ENCODE results near the gene MAP7D1.
"Not testable (repeated sequence)": the region's sequence is repeated elsewhere in the genome, so short reads cannot be mapped to it uniquely, and the experiment has no call there.

MAP7D1 gene

DNA sequence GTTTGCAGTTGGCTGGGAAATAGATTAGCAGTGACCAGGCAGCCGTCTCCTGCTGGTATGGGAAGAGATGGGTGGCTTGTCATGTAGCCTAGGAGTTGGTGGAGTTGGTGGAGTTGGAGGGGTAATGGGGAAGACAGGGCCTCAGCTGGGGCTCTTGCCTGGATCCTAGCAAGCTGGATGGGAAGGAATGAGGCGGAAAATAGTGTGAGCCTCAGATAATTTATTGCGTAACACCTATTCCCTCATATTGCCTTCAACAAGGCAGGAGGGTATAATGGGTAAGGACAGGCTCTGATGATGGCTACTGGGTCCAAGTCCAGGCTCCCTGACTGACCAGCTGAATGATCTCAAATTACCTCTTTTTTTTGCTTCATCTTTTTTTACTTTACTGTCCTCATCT, 12.6 kb downstream of the MAP7D1 start:
- no peak for DNase-seq (ENCODE audit: low read depth)

DNA sequence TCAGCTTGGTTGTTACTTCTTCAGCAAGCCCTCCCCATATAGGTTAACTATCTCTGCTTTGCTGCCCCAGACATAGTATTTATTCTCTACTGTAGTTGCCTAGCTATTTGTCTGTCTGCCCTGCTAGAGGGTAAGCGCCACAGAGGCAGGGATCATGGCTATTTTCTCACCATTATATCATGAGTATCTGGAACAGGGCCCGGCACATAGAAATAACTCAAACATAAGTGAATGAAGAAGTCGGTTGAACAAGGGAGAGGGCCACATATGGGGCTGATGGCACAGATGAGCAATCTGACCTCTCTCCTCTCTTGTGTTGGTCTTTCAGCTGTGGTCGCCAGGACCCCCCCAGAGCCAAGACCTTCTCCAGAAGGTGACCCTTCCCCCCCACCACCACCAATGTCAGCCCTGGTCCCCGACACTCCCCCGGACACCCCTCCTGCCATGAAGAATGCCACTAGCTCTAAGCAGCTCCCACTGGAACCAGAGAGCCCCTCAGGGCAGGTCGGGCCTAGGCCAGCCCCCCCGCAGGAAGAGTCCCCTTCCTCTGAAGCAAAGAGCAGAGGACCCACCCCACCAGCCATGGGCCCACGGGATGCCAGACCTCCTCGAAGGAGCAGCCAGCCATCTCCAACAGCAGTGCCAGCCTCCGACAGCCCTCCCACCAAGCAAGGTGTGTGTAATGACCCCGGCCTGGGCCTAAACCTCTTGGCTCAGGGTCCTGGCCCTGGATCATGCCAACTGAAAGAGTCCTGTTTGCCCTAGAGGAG, 14.9 kb downstream of the MAP7D1 start:
- DNase-seq (ENCODE audit: low read depth): no peak

DNA sequence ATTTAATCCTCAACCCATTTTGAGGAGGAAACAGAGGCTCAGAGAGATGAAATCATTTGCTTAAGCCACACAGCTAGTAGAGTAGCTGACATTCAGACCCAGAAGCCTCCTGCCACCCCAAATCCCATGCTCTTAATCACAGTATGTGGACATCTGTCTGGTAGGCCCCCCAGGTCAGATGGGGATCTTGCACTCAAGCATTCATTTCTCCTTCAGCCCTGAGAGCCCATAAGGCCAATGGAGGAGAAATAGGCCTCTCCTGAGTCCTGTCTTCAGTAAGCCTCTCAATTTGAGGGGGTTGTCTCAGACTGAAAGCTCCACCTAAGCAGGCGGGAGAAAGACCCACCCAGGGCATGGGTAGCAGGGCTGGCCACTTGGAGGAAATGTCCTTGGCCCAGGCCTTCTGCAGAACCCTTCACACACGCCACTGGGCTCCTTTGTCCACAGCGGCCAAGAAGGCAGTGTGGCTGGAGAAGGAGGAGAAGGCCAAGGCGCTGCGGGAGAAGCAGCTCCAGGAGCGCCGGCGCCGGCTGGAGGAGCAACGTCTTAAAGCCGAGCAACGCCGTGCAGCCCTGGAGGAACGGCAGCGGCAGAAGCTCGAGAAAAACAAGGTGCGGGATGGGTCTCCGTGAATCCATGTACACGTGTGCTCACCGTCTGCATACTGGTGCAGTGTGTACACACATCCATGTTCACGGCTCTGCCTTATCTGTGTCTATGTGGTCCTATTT, 16.2 kb downstream of the MAP7D1 start:
- no peak for DNase-seq (ENCODE audit: low read depth)

DNA sequence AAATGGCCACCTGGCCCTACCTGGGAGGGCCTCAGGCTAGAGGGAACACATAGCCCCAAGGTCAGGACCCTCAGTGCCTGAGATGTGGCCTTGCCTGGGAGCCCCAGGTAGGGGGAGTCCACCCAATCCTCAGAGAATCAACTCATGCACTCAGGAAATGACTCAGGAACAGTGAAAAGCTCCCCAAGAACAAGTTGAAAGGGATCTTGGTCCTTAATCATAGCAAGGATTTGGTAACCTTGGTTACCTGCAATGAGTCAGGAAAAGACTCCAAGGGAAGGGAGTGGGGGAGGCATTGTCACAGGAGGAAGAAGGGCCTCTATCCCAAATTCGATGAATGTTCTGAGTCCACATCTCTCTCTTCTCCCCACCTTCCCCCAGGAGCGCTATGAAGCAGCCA, 17.0 kb downstream of the MAP7D1 start:
- DNase-seq (ENCODE audit: low read depth): no peak

DNA sequence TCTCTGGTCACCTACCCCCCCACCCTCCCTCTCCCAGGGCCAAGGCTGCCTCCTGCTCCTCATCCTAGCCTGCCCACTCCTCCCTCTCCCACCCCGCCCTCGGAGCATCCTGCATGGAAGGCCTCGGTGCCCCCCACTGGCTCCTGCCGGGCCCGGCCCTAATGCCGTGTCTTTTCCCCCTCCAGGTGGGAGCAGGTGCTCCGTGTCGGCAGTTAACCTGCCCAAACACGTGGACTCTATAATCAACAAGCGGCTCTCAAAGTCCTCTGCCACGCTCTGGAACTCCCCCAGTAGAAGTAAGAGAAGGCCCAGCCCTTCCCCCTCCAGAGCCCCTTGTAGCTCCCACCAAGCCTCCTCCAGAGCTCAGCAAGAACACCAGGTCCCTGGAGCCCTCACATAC, 18.8 kb downstream of the MAP7D1 start:
- no peak for DNase-seq (ENCODE audit: low read depth)

DNA sequence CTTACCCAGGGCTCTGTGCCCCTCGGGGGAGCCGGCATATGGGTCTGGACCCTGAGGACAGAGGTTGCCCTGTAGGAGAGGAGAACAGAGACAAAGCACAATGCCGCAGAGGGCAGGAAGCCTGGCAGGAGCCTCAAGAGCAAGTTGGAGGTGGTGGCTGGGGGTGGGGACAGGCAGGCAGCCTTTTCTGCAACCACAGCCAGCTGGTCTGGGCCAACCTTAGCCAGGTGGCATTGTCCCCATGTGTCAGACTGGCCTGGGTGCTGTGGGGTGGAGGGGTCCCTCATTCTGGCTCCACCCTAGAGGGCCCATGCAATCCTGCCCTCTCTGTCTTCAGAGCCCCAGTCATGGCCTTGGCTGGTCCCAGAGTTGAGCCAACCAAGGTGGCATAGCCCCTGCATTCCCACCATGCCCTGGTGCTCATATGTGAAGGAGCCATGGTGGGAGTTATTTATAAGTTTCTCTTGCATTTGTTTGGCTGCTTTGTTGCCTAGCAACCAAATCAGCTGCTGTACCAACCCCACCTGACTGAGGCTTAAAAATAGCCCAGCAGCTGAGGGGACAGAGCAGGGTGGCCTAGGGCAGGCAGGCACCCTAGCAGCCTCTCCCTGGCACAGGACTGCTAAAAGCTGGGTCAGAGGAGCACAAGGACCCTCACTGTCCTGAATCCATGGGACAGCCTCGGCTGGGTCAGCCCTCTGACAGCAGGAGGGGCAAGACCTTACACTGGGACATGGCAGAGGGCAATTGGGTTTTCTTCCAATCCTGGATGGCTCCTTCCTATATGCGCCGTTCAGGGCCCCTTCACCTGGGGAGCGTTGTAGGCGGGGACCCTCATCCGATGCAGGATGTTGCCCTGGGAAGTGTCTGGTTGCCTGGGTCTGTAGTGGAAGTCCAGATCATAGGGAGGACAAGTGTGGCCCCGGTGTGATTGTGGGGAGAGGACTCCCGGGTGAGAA, 19.5 kb downstream of the MAP7D1 start:
- no peak for DNase-seq (ENCODE audit: low read depth)

DNA sequence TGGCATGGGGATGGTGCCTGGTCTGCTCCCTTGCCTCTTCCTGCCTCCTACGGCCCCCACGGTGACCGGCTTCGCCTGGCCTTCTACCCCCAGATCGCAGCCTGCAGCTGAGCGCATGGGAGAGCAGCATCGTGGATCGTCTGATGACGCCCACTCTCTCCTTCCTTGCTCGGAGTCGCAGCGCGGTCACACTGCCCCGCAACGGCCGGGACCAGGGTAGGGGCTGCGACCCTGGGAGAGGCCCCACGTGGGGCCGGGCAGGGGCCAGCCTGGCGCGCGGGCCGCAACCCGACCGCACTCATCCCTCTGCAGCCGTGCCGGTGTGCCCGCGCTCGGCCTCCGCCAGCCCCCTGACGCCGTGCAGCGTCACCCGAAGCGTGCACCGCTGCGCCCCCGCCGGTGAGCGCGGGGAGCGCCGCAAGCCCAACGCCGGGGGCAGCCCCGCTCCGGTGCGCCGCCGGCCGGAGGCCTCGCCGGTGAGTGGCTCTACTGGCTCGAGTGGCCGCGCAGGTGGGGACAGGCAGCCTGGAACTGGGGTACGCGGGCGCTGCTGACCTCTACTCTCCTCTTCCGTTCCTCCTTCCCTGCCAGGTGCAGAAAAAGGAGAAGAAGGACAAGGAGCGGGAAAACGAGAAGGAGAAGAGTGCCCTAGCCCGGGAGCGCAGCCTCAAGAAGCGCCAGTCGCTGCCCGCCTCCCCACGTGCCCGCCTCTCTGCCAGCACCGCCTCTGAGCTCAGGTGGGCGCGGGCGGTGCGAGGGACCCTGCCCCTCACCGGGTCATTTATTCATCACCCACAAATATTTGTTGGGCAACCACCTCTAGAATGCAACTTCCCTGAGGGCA, 20.4 kb downstream of the MAP7D1 start:
- no peak for DNase-seq (ENCODE audit: low read depth)

DNA sequence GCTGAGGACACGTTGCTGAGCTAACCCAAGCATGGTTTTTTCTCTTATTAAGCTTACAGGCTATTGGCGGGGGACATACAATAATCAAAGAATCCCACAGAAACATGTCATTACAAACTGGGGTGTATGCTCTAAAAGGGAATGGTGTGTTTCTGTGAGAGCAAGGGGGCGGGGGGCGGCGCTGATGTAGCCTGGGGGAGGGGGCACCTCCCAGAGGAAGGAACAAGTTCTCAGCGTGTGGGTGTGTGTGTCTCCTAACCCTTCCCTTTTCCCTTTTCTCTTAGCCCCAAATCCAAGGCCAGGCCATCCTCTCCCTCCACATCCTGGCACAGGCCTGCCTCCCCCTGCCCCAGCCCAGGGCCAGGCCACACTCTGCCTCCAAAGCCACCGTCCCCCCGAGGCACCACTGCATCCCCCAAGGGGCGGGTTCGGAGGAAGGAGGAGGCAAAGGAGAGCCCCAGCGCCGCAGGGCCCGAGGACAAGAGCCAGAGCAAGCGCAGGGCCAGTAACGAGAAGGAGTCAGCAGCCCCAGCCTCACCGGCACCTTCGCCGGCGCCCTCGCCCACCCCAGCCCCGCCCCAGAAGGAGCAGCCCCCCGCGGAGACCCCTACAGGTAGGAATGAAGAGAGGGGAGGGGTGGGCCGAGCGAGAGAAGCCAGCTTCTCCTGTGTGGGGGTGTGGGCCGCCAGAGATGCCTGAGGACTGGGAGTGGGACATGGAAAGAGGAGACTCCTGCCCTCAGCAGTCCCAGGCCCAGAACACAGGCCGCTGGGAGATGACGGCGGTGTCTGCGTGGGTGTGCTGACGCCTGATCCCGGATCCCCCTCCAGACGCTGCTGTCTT, 21.9 kb downstream of the MAP7D1 start:
- DNase-seq (ENCODE audit: low read depth): no peak

DNA sequence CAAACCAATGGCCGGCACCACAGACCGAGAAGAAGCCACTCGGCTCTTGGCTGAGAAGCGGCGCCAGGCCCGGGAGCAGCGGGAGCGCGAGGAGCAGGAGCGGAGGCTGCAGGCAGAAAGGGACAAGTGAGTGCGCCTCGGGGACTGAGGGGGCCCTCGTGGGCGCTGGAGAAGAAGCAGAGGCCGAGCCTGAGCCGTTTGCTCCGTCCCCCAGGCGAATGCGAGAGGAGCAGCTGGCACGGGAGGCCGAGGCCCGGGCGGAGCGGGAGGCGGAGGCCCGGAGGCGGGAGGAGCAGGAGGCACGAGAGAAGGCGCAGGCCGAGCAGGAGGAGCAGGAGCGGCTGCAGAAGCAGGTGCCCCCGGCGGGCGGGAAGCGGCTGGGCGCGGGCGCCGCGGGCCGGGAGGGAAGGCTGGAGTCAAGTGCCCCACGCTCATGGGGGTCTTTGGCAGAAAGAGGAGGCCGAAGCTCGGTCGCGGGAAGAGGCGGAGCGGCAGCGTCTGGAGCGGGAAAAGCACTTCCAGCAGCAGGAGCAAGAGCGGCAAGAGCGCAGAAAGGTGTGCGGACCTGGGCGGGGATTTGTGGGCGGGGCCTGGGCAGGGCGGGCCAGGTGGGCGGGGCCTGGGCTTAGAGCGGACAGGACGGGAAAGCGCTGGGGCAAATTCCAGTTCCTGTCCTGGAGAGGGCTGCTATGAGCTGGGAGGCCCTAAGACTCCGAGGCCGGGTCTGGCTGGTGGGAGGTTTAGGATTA, 22.7 kb downstream of the MAP7D1 start:
- DNase-seq (ENCODE audit: low read depth): no peak

DNA sequence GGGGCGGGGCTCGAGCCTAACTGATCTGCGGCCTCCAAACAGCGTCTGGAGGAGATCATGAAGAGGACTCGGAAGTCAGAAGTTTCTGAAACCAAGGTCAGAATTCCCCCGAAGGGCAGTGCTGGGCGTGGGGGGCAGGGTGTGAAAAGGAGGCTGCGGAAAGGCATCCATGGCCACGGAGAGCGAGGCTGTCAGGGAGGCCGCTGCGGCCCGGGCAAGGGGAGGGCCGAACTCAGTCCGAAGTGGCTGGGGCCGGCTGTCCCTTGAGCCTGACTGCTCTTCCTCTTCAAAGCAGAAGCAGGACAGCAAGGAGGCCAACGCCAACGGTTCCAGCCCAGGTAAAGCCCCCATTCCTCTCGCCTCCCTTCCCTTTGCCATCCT, 23.2 kb downstream of the MAP7D1 start:
- no peak for DNase-seq (ENCODE audit: low read depth)

DNA sequence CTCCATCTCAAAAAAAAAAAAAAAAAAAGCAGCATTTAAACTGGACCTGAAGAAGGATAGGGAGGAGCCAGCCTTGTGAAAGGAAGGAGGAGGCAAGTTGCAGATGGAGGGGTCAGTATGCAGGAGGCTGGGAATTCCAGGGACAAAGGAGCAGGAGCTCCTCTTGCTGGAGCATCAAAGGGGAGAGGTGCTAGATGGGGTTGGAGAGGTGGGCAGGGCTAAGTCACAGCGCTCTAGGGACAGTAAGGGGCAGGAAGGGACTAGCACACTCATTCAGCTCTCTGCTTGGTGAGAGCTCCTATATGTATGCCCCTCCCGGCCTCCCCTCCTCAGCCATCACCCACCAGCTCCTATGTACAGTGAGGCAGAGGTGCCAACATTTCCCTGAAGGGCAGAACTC, 26.8 kb downstream of the MAP7D1 start:
- no peak for DNase-seq (ENCODE audit: low read depth)

DNA sequence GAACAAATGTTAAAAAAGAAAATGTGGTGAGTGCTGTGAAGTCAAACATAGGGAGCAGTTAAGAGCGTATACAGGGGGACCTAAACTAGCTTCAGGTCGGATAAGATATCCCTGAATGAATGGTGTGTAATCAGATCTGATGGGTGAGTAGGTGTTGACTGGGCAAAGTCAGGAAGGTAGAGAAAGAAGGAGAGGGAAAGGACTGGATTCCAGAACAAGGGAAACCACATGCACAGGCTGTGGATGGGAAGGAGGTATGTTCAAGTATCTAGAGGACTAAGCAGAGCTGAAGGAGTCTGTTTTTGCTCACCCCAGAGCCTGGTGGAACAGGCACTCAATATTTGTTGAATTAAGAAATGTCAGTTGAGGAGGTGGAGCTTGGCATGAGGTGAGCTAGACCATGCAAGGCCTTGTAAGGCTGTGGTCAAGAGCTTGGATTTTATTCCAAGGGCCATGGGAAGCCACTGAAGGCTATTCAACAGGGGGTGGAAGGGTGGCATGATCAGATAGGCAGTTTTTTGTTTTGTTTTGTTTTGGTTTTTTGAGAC, 27.4 kb downstream of the MAP7D1 start:
- no peak for DNase-seq (ENCODE audit: low read depth)

DNA sequence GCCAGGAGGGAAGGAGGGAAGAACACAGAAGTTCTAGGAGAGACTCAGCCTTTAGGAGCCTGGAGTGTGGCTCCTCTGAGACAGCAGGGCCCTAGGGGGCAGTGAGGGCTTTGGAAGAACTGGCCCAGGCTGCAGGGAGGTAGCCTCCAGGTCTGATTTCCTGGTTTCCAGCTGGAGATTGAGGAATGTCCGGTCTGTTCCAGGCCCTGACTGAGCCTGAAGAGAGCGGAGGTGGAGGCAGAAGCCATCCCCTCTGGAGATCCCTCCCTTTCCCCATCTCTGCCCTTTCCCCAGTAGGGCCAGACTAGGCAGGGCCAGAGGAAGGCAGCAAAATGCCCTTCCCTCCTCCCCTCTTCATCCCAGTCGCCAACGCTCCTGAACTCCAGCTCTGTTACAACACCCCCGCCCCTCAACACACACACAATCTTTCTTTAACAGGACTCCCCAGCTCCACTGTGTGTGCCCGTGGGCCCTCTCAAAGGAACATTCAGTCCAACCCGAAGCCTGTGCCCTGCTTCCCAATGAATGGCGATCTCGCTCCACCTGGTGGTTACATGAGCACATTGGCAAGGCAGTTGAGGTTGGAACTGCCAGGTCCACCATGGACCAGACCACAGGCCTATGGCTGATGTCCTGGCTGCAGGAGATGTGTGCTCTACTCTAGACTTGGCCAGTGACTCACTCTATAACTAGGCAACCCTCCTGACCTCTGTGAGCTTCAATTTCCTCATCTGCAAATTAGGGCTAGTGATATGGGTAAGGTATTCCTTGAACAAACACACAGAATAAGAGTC, 32.0 kb downstream of the MAP7D1 start:
- DNase-seq (ENCODE audit: low read depth): peak; percentile 64

DNA sequence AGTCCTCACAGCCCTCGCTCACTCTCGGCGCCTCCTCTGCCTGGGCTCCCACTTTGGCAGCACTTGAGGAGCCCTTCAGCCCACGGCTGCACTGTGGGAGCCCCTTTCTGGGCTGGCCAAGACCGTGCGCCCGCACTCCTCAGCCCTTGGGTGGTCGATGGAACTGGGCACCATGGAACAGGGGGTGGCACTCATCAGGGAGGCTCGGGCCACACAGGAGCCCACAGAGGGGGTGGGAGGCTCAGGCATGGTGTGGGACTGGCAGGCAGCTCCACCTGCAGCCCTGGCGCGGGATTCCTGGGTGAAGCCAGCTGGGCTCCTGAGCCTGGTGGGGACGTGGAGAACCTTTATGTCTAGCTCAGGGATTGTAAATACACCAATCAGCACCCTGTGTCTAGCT, 40.8 kb downstream of the MAP7D1 start:
- DNase-seq (ENCODE audit: low read depth): not testable (repeated sequence)

DNA sequence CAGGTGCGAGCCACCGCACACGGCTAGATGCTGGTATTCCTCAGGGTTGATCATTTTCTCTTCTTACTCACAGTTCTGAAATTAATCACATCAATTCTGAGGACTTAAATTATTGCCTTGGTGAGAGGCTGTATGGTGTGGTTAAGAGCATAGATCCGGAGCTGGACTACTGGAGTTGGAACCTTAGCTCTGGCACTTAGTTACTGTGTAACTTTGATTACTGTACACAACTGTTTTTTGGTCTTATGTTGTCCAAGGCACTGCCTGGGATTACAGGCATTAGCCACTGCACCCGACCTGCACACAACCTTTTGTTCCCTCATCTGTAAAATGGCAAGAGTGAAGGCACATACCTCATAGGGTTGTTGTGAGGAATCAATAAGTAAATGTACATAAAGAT, 42.7 kb downstream of the MAP7D1 start:
- DNase-seq (ENCODE audit: low read depth): no peak

DNA sequence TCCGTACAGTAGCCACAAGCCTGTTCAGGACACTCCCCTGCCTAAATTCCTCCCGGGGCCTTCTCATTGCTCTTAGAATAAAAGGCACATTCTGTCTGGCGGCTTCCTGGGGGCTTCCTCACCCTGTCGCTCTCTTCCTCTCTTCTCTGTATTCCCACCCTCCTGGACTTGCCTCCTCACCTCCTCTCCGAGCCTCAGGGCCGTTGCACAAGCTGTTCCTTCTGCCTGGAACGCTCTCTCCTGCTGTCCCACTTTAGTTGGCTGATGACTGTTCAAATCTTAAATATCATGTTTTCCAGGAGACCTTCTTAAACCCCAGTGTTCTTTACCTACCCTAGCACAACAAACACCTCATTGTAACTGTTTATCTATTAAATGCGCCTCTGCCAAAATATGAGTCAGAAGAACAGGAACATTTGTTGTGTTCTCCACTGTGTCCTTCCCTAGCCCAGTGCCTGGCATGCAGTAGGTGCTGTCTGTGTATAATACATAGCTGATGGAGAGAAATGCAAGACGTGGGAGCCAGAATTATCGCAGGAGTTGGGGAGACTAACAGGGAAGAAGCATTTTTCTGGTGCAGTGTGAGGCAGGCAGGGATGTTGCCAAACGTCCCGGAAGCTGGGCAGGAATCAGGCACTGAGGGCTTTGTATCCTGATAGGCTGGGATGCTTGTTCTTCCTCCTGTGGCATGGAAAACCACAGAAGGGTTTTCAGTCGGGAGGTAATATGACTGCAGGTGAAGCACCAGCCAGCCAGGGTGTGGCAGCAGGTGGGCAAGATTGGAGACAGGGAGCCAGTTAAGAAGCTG, 44.2 kb downstream of the MAP7D1 start:
- no peak for DNase-seq (ENCODE audit: low read depth)

DNA sequence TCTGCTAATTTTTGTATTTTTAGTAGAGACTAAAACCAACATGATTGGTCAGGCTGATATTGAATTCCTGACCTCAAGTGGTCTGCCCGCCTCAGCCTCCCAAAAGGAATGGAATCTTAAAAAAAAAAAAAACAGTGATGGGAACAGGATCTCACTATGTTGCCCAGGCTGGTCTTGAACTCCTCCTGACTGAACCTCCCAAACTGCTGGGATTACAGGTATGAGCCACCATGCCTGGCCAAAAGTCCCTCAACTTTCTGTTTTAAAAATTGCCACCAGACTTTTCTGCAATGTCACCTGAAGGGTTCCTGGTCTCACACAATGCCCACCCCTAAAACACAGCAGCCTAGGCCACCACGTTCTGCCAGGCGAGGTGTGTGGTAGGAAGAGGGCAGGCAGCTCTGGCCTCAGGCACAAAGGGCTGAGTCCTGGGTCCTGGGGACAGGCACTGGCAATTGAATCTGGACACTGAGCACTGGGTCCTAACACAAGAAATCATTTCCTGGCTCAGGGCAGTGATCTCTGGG, 47.1 kb downstream of the MAP7D1 start:
- DNase-seq (ENCODE audit: low read depth): no peak

All from T-helper 22 cell (primary cell).